Esophagus squamous epithelium (tissue), 5 donors: ENCODE measurements around the gene SAPCD1. TPM values are rescaled to one million over a fixed set of nuclear protein-coding genes. Genes with fewer than 3 reads are reported as not detected.

Experiments
- DNase-seq: peaks from one replicate; lab custom pipeline; 2025; lab: John Stamatoyannopoulos, UW
- H3K27ac ChIP-seq, 4 donors: fragments of 200-600 bp; sonication (generic); one replicate each; pipeline ENCODE4 v1.5.1; 2016 to 2019; ENCODE audit warnings: mild to moderate bottlenecking in 1 of 4
- H3K27me3 ChIP-seq, 4 donors: fragments of 200-600 bp; sonication (generic); 1 replicate in 3 of 4; 2 replicates in 1 of 4; pipeline versions ENCODE4 v1.5.1 to v1.6.0; 2017 to 2021; ENCODE audit warnings: antibody characterized with exemption in 1 of 4
- H3K36me3 ChIP-seq, 3 donors: fragments of 200-600 bp; sonication (generic); one replicate each; pipeline ENCODE4 v1.5.1; 2016 to 2019
- H3K4me1 ChIP-seq, 3 donors: fragments of 200-600 bp; sonication (generic); one replicate each; pipeline ENCODE4 v1.5.1; 2017 to 2019
- H3K4me3 ChIP-seq, 4 donors: fragments of 200-600 bp; sonication (generic); 1 replicate in 3 of 4; 2 replicates in 1 of 4; pipeline ENCODE4 v1.5.1; 2016 to 2019; ENCODE audit warnings: mild to moderate bottlenecking in 2 of 4, moderate library complexity in 1 of 4
- H3K9me3 ChIP-seq, 3 donors: fragments of 200-600 bp; sonication (generic); one replicate each; pipeline ENCODE4 v1.5.1; 2016 to 2019
- POLR2A ChIP-seq, 4 donors: fragments of 450-650 bp; IDR thresholded peaks; one replicate each; pipeline ENCODE4 v1.6.1; 2017; ENCODE audit warnings: antibody characterized with exemption in 4 of 4, mild to moderate bottlenecking in 4 of 4, moderate library complexity in 3 of 4
- WGBS, 2 donors: methylation state at CpG; one replicate each; pipeline ENCODE4 v1.1.5; 2018; 5-methylcytosine and 5-hydroxymethylcytosine counted together
- intact Hi-C: fragments of 100-400 bp; cut with DNase I; formaldehyde crosslinking; loops from one replicate; pipeline ENCODE4 v1.15.0; 2022
- total RNA-seq, 4 donors: library from RNA; depleted of rRNA; stranded (reverse); fragments of >200 nt; gene quantifications; one replicate each; pipeline ENCODE4 v1.1.0, GENCODE V29; 2016
- TF ChIP-seq, protein P1 (sequence below), 6 experiments: fragments of 450-650 bp in 4 of 6; fragments of 200-600 bp in 2 of 6; sonication (generic) in 2 of 6; IDR thresholded peaks; one replicate each; pipeline ENCODE4 v1.5.1; 2016 to 2019; ENCODE audit warnings: antibody characterized with exemption in 6 of 6, mild to moderate bottlenecking in 4 of 6, moderate library complexity in 4 of 6
- donor health status: DM: yes; HTN: yes; CAD: no.

SAPCD1 gene
- total RNA-seq, 4 donors from 2014 or later: 0.45 to 2.9 (median 1.1) TPM

DNA sequence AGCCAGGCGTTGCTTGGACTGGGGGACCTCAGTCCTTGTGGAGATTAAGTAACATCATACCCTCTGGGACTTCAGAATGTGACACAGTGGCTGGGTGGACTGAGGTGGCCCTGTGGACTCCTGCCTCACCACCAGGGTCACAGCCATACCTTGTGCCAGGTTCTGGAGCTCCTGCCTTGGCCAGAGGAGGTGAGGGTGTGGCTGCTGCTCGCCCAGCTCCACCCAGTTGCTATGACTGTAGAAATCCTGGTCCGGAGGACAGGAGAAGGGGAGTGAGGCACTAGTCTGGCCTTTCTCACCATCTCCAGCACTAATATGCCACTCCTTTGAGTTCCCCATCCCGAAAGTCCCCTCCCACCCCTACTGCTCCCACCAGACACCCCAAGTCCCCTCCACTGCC is 12.7 kb downstream of the SAPCD1 start:
- Histone ChIP-seq H3K4me3 (no peak overlapping the region), H3K36me3 (peaks cover 10 to 25% (median 15%) of the 10 kb centered on the region in 3 donors), H3K4me1 (peaks cover 13 to 37% (median 14%) of the 10 kb centered on the region in 3 donors), H3K27me3 (no peaks in the 10 kb centered on the region), H3K9me3 (no peaks in the 10 kb centered on the region), H3K27ac (peak overlapping the region in 1 of 4 donors; percentile 36)
- TF ChIP-seq, protein P1, sequence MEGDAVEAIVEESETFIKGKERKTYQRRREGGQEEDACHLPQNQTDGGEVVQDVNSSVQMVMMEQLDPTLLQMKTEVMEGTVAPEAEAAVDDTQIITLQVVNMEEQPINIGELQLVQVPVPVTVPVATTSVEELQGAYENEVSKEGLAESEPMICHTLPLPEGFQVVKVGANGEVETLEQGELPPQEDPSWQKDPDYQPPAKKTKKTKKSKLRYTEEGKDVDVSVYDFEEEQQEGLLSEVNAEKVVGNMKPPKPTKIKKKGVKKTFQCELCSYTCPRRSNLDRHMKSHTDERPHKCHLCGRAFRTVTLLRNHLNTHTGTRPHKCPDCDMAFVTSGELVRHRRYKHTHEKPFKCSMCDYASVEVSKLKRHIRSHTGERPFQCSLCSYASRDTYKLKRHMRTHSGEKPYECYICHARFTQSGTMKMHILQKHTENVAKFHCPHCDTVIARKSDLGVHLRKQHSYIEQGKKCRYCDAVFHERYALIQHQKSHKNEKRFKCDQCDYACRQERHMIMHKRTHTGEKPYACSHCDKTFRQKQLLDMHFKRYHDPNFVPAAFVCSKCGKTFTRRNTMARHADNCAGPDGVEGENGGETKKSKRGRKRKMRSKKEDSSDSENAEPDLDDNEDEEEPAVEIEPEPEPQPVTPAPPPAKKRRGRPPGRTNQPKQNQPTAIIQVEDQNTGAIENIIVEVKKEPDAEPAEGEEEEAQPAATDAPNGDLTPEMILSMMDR (IDR thresholded peaks at IDR 0.05): peak in 3 of 6 experiments; percentile 6 to 41 (median 17)
- TF ChIP-seq POLR2A (IDR thresholded peaks at IDR 0.05): no peak
- intact Hi-C loops: no loop called here
- WGBS, 2 donors: 52 to 69% methylated on average over 2 of the region's 4 CpGs
- no peak for DNase-seq

DNA sequence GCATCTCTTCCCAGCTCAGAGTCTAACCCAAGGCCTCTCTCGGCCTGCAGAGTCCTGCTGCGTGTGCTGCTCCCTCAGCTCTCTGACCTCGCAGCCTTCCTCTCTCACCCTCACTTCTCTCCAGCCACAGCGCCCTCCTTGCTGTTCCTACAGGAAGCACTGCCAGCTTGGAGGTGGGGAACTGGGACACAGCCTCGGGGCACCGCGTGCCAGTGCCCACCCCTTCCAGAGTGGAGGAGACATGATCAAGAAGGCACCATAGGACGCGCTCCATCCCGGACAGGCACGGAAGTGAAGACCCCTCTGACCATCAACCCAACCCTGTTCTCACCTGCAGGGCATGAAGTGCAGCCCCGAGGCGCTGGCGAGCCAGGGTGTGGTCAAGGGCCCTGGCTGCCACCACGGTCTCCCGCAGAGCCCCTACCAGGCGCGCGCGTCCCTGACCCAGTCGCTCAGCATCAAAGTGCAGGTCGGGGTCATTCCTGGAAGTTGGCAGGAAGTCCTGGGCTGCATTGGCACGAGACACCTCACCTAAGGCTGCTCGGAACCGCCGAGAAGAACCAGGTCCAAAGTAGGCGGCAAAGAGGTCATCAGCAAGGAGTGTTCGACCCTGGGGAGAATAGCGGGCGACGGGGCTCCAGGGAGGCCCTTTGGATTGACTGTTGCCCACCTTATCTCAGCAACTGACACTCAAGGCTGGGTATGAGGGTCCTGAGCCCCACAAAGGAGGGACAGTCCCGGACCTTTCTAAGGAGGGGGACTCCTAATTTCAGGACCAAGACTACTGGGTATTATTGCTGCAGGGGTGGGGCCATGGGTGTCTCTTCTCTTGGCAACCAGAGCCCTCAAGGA is 13.4 kb downstream of the SAPCD1 start:
- TF ChIP-seq, protein P1 (IDR thresholded peaks at IDR 0.05): no peak
- TF ChIP-seq POLR2A (IDR thresholded peaks at IDR 0.05): no peak
- no peak for DNase-seq
- no peak overlapping the region for H3K4me3 ChIP-seq
- peaks cover 13 to 32% (median 14%) of the 10 kb centered on the region in 3 donors for H3K4me1 ChIP-seq
- intact Hi-C loops: no loop called here
- peaks cover 13 to 32% (median 22%) of the 10 kb centered on the region in 3 donors for H3K36me3 ChIP-seq
- H3K27ac ChIP-seq: peak overlapping the region in 1 of 4 donors; percentile 36
- 84 to 96% methylated on average over 5 to 13 of the region's 32 CpGs for WGBS, 2 donors
- no peaks in the 10 kb centered on the region for H3K27me3 ChIP-seq
- no peaks in the 10 kb centered on the region for H3K9me3 ChIP-seq

DNA sequence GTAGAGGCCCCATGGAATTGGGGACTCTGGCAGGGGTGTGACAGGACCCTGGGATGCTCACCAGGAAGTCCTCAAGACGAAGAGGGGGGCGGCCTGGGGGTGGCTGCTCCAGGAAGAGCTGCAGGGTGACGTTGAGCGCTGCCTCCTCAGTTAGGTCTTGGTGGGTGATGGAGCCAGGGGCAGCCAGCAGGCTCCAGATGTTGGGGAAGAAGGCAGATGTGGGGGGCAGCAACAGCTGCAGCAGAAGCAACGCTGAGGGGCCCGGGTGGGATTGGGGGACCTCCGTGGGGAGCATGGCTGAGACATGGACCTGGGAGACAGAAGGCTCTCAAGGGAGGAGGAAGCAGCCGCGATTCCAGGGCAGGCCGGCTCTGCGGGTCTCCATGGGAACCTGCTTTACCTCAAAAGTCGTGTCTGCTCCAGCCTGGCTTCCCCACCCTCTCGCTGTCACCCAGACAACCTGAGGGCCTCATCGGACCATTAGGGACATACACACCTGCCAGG is 14.1 kb downstream of the SAPCD1 start:
- H3K36me3 ChIP-seq: peaks cover 13 to 38% (median 26%) of the 10 kb centered on the region in 3 donors
- peaks cover 13 to 32% (median 14%) of the 10 kb centered on the region in 3 donors for H3K4me1 ChIP-seq
- H3K27me3 ChIP-seq: no peaks in the 10 kb centered on the region
- peak overlapping the region in 1 of 4 donors; percentile 45 for H3K4me3 ChIP-seq
- TF ChIP-seq POLR2A (IDR thresholded peaks at IDR 0.05): no peak
- TF ChIP-seq, protein P1 (IDR thresholded peaks at IDR 0.05): no peak
- H3K27ac ChIP-seq: peak overlapping the region; percentile 45 to 73 (median 64)
- H3K9me3 ChIP-seq: no peaks in the 10 kb centered on the region
- intact Hi-C loops: no loop called here
- no peak for DNase-seq
- WGBS, 2 donors: 34 to 41% methylated on average over 7 to 11 of the region's 14 CpGs

DNA sequence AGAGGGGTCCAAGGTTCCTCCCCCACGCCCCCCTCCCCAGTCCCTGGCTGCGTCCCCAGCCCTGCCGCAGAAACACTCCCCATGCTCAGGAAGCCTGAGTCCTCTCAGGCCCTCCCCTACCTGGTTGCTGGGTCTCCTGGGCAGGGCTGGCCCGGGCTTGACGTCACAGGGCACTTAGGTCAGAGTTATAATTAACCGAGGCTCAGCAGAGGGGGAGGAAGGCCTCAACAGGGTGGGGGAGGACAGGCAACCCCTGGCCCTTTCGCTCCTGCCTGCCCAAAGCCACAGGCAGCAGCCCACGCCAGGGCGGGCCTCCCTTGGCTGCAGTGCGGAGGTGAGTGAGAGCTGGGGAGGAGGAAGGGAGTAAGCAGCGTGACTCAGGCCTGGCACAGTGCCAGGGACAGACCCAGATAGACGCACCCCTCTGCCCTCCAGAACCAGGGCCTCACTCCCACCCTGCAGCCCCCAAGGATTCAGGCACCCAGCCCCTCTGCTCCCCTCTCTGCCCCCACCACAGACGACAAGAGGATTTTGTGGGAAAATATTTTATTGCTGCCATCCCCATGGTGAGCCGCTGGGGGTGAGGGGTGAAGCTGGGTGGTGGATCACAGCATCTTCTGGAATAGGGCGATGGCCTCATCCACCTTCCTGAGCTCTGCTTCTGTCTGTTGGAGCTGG is 14.7 kb downstream of the SAPCD1 start, which contains the start of gene VWA7:
Gene VWA7, minus strand, starts transcription at position 340 of the 678 bp plus-strand sequence. CDS start 549 bp downstream, outside the sequence.
- Histone ChIP-seq H3K9me3 (no peaks in the 10 kb centered on the region), H3K4me1 (peaks cover 13 to 32% (median 14%) of the 10 kb centered on the region in 3 donors), H3K4me3 (peak within 1 kb of the TSS in 1 of 4 donors; percentile 45), H3K27ac (peak within 1 kb of the TSS; percentile 45 to 73 (median 64)), H3K36me3 (peaks cover 13 to 44% (median 26%) of the 10 kb centered on the region in 3 donors), H3K27me3 (no peaks in the 10 kb centered on the region)
- WGBS, 2 donors: 29 to 100% methylated on average over 1 to 3 of the region's 15 CpGs
- no peak for DNase-seq
- peak in 1 of 4 donors; percentile 26 for TF ChIP-seq POLR2A (IDR thresholded peaks at IDR 0.05)
- TF ChIP-seq, protein P1 (IDR thresholded peaks at IDR 0.05): no peak
- intact Hi-C loops: no loop called here
